ENCODE measurements around the gene ANKRD63.

GRCh38 chr15:40330368-40330836, 47.5 kb upstream of the ANKRD63 start:
- TF ChIP-seq ATF3 (CRISPR knock-in tag; conservative IDR thresholded peaks at IDR 0.05) (no peak), ATF1 (CRISPR knock-in tag; IDR thresholded peaks at IDR 0.05) (no peak), E2F1 (CRISPR knock-in tag; IDR thresholded peaks at IDR 0.05) (no peak), ETV6 (CRISPR knock-in tag; IDR thresholded peaks at IDR 0.05) (no peak), ATF2 (CRISPR knock-in tag; IDR thresholded peaks at IDR 0.05; ENCODE audit: borderline replicate concordance, low read depth) (no peak), CTCF (IDR thresholded peaks at IDR 0.05) (no peak)
